ENCODE data around the gene PDHA1. TPM values are rescaled to one million over a fixed set of nuclear protein-coding genes. Genes with fewer than 3 reads are reported as not detected.

The PDHA1 gene
- 53.9 and 86.9 TPM in 2 replicates for total RNA-seq (2012; rRNA removed)
- 141 and 147 TPM in 2 replicates for polyA plus RNA-seq (2012; rRNA removed)
- polyA plus RNA-seq (2012; cell fraction: cytosol; rRNA removed) = 45.4 and 47.8 TPM in 2 replicates
- 47.0 and 172 TPM in 2 replicates for polyA plus RNA-seq (2012; cell fraction: nucleus; rRNA removed; ENCODE audit: low replicate concordance)
- percentile 71 among the genes with signal in this experiment for Bru-seq, nascent RNA
- BruChase-seq, experiment 1, labeled RNA remaining after a 6-hour chase = percentile 82 among the genes with signal in this experiment
- BruChase-seq, experiment 2, labeled RNA remaining after a 2-hour chase = percentile 81 among the genes with signal in this experiment
- long read RNA-seq, transcript PDHA1-206 (11 exons, 3,310 nt) = major isoform, 102 of 128 reads
- long read RNA-seq, partial matches to known transcripts = 13 of 128 reads
- long read RNA-seq, other reads (novel, unspliced or antisense) = 6 of 128 reads

- H3K79me1 ChIP-seq (ENCODE audit: low read depth in 1 of 2, low read length in 2 of 2) = no peaks in the 10 kb centered on the region
- H2BK5ac ChIP-seq (ENCODE audit: low read depth, low read length, poor library complexity, severe bottlenecking) = peak within 1 kb of the TSS; percentile 80
- H3K9me1 ChIP-seq (ENCODE audit: insufficient read depth, low read length) = no peaks in the 10 kb centered on the region
- dilution Hi-C loops (cut with HindIII; ENCODE audit: low sequenced_read_pairs, unreplicated experiment) (no loop called here), intact Hi-C loops (cut with micrococcal nuclease) (no loop called here), in situ Hi-C loops (cut with MboI; ENCODE audit: low sequenced_read_pairs) (no loop called here)
- no peak within 1 kb of the TSS; the same call in 1 of the 2 replicates for H2BK120ac ChIP-seq (ENCODE audit: low read depth, low read length)
- H4K5ac ChIP-seq (ENCODE audit: low read depth, low read length) = peak within 1 kb of the TSS; percentile 93
- 0 out of 3 replicates have a peak within 1 kb of the TSS, but pooled peaks have one; percentile 11 for H2BK15ac ChIP-seq (ENCODE audit: low read depth, low read length)
- H3K4me3 ChIP-seq (ENCODE audit: insufficient read depth, low read depth, low read length) = peak within 1 kb of the TSS; percentile 91
- peaks cover 2% of the 10 kb centered on the region; the same call in 1 of the 2 replicates for H3K4me1 ChIP-seq (ENCODE audit: control insufficient read depth, insufficient read depth, low read length)
- peak within 1 kb of the TSS; percentile 98 for H3K4me2 ChIP-seq (ENCODE audit: low read depth, low read length)
- H4K20me1 ChIP-seq (ENCODE audit: insufficient read depth, low read length) = peaks cover 3% of the 10 kb centered on the region; the same call in 1 of the 2 replicates
- H3K23ac ChIP-seq (ENCODE audit: low read depth, low read length) = peak within 1 kb of the TSS; percentile 36; the same call in 1 of the 2 replicates
- ChIA-PET CTCF (interaction anchor here (0.5 kb wide), 1 partner anchor 10 kb away, joined by 3 read pairs; no protein-coding TSS in a partner anchor), POLR2A (ENCODE audit: unreplicated experiment) (no interaction called here)
- H3K27me3 ChIP-seq (ENCODE audit: control insufficient read depth, insufficient read depth, low read length) = no peaks in the 10 kb centered on the region
- peak within 1 kb of the TSS; percentile 58; the same call in 1 of the 2 replicates for H3K4ac ChIP-seq (ENCODE audit: low read depth, low read length)
- H2BK20ac ChIP-seq (ENCODE audit: low read depth, low read length) = no peak within 1 kb of the TSS
- H3K56ac ChIP-seq (ENCODE audit: extremely low read depth, insufficient read depth, low read length) = peak within 1 kb of the TSS; percentile 39; the same call in 1 of the 2 replicates
- TF ChIP-seq RCOR1 (IDR thresholded peaks at IDR 0.05; ENCODE audit: insufficient replicate concordance, low read length) = no peak
- TF ChIP-seq NFE2L2 (IDR thresholded peaks at IDR 0.05; ENCODE audit: low read depth, low read length) = no peak
- TF ChIP-seq BHLHE40 (IDR thresholded peaks at IDR 0.05; ENCODE audit: low read depth, low read length) = no peak; the same call in 1 of the 2 replicates
- TF ChIP-seq POLR2A (IDR thresholded peaks at IDR 0.05; ENCODE audit: low read depth, low read length) = peak; percentile 71
- no peak for TF ChIP-seq RAD21 (IDR thresholded peaks at IDR 0.05; ENCODE audit: low read length)
- TF ChIP-seq MAZ (IDR thresholded peaks at IDR 0.05; ENCODE audit: borderline replicate concordance, low read depth, low read length) = peak; percentile 62; the same call in 1 of the 2 replicates
- TF ChIP-seq MXI1 (IDR thresholded peaks at IDR 0.05; ENCODE audit: borderline replicate concordance, low read depth, low read length) = peak; percentile 44; the same call in 1 of the 2 replicates
- TF ChIP-seq USF2 (IDR thresholded peaks at IDR 0.05; ENCODE audit: low read depth, low read length) = no peak
- TF ChIP-seq CHD1 (IDR thresholded peaks at IDR 0.05; ENCODE audit: low read depth, low read length) = no peak
- no peak for TF ChIP-seq MAFK (IDR thresholded peaks at IDR 0.05; ENCODE audit: low read depth, low read length)
- TF ChIP-seq SMC3 (IDR thresholded peaks at IDR 0.05; ENCODE audit: low read depth, low read length) = no peak
- DNase-seq (peak; percentile 87), ATAC-seq (ENCODE audit: low read depth) (peak; percentile 99)
- H3K36me3 ChIP-seq (ENCODE audit: control insufficient read depth, insufficient read depth, low read length) = no peaks in the 10 kb centered on the region
- H2AFZ ChIP-seq (replicated peaks; ENCODE audit: low read length, poor library complexity) = peak within 1 kb of the TSS; percentile 90
- peak within 1 kb of the TSS; percentile 62 for H2AK9ac ChIP-seq (replicated peaks; ENCODE audit: low read depth, low read length, poor library complexity)
- no peak within 1 kb of the TSS; the same call in 1 of the 2 replicates for H2AK5ac ChIP-seq (ENCODE audit: low read depth, low read length)
- WGBS, 2 experiments (ENCODE audit: extremely low coverage in 2 of 2, insufficient read length in 1 of 2) = 32% methylated on average over 35 of the region's 81 CpGs; no CpG with 5 or more reads in 1 of the 2 experiments
- peak within 1 kb of the TSS; percentile 96 for H3K9ac ChIP-seq (ENCODE audit: low read depth, low read length)
- BruUV-seq (replicated peaks) = no TSS peak
- no peaks in the 10 kb centered on the region for H3K9me3 ChIP-seq (ENCODE audit: control insufficient read depth, insufficient read depth, low read length)
- peak within 1 kb of the TSS; percentile 41 for H3K14ac ChIP-seq (replicated peaks; ENCODE audit: low read depth, low read length)
- peak within 1 kb of the TSS; percentile 57; the same call in 1 of the 2 replicates for H4K91ac ChIP-seq (ENCODE audit: insufficient read depth, low read depth, low read length)
- peak within 1 kb of the TSS; percentile 93 for H3K27ac ChIP-seq (ENCODE audit: insufficient read depth, low read length)
- H3K18ac ChIP-seq (ENCODE audit: low read depth, low read length) = peak within 1 kb of the TSS; percentile 76; the same call in 1 of the 2 replicates
- H4K8ac ChIP-seq (ENCODE audit: low read depth in 2 of 2, low read length in 2 of 2) = peak within 1 kb of the TSS; percentile 93 to 98
Observed at GRCh38 chrX:19343535-19344408, at the start of gene PDHA1. TSS of gene PDHA1 (plus strand) at chrX:19343927. CDS start at chrX:19344038, 111 bp downstream.

Data from IMR-90 (cell line).